DMS153 treated with DMSO at 0.1 percent for 48 hours (cell line): ENCODE measurements around the gene ADGRF5.

Experiments used
- DNase-seq: peaks from one replicate; lab custom pipeline; 2025; ENCODE audit not compliant: unreplicated experiment; lab: John Stamatoyannopoulos, UW

ADGRF5 gene, protein sequence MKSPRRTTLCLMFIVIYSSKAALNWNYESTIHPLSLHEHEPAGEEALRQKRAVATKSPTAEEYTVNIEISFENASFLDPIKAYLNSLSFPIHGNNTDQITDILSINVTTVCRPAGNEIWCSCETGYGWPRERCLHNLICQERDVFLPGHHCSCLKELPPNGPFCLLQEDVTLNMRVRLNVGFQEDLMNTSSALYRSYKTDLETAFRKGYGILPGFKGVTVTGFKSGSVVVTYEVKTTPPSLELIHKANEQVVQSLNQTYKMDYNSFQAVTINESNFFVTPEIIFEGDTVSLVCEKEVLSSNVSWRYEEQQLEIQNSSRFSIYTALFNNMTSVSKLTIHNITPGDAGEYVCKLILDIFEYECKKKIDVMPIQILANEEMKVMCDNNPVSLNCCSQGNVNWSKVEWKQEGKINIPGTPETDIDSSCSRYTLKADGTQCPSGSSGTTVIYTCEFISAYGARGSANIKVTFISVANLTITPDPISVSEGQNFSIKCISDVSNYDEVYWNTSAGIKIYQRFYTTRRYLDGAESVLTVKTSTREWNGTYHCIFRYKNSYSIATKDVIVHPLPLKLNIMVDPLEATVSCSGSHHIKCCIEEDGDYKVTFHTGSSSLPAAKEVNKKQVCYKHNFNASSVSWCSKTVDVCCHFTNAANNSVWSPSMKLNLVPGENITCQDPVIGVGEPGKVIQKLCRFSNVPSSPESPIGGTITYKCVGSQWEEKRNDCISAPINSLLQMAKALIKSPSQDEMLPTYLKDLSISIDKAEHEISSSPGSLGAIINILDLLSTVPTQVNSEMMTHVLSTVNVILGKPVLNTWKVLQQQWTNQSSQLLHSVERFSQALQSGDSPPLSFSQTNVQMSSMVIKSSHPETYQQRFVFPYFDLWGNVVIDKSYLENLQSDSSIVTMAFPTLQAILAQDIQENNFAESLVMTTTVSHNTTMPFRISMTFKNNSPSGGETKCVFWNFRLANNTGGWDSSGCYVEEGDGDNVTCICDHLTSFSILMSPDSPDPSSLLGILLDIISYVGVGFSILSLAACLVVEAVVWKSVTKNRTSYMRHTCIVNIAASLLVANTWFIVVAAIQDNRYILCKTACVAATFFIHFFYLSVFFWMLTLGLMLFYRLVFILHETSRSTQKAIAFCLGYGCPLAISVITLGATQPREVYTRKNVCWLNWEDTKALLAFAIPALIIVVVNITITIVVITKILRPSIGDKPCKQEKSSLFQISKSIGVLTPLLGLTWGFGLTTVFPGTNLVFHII (N-terminal part only)

DNA sequence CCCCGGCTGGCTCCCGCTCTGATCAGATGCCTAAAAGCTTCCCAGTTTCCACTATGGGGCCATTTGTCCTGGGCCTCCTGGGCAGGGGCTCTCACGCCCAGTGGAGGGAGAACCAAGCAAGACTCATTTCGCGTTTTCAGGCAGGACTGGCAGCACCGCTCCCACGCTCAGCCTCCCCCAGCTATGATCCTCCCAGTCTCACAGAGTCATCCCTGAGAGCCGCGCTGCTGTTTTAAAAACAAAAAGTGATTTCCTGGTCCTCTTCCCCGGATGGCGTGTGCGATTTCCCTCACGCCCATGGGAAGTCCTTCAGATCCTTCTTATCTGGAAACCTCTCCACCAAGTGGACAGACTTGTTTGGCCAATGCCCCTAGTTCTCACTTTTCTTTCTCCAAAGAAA lies at the start of gene ADGRF5:
TSS of gene ADGRF5 (minus strand) at position 208 of the 400 bp plus-strand sequence. CDS start 15,176 bp downstream, outside the sequence.
- DNase-seq, result no peak

DNA sequence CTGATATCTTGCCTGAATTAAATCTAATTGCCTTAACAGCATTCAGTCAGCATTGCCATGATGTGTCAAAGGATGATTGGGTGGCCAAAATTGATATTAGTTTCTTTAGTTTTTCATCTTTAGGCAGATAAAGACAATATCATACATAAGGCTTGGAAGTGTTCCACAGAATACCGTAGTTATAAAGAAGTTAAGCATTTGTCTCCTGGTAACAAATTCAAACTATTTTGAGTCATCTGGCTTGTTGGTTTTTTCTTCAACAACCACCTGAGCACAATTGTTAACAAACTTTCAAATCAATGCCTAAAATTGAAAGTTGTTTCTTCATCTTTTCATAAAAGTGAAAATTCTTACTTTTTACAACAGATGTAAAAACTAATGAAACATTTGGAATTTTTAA lies 47.5 kb upstream of the ADGRF5 start:
- DNase-seq, result no peak

DNA sequence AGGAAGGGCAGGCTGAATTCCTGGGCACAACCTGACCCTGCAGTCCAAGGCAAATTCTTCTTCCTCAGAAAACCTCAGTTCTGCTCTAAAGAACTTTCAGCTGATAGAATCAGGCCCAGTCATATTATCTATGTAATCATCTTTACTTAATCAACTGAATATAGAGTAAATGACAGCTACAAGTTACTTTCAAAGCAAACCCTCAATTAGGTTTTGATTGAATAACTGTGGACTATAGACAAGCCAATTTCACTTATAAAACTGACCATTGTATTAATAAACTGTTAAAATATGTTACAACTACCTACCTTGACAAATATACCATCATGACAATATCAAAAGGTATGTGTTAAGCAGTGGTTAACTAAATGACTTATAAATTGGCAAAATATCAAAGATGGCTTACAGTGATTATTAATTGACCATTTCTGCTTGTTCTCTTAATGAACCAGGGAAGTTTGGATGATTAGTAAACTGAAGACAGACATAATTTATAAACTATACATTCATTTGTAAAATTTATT lies 46.1 kb upstream of the ADGRF5 start:
- DNase-seq, result no peak

DNA sequence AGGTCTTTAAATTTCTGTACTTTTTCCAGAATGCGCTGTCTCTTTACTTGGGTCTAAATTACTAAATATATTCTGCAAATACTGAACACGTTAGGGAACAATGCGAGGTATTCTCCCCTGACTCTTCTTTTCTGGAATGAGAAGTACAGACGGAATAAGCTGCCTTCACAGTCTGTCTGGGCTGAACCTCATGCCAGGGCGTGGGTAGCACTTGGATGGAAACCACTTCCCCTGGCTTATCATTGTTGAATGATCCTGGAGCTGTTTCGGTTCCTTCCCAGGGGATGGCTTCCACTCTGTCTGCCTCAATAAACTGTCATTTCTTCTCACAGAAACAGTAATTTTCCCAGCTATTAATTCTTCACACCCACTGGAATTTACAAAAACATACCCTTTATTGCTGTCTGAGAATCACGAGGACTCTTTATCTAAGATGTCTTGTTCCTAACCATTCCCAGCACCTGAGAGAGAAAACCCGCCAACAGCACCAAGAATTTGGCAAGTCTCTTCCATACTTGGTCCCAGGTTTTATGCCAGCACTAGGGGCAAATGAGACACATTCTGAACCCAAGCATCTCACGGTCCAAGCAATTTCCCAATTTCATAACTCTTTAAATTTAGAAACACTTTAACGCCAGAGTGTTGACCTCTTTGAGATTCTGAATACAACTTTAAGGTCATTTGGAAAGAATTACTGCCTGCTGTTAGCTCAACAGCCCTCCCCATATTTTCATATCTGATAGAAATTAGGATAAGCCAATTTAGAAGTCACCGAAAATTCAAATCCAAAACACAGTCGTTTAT lies 43.2 kb upstream of the ADGRF5 start:
- no peak for DNase-seq

DNA sequence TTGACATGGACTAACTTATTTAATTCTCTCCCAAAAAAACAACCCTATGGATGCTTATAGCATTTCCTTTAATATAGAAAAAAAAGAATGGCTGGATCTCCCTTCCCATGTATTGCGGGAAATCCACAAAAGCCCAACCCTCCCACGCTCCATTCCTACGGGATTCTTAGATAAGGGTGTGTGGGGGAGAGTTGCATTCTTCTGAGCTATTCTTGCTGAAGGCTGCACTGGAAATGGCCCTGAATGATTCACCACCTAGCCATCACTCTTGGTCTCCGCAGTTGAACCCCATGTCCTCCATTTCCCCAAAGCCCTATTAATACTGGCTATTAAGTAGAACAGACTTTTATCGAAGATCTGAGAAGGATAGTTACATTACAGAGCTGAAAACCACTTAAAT lies 41.9 kb upstream of the ADGRF5 start:
- no peak for DNase-seq

DNA sequence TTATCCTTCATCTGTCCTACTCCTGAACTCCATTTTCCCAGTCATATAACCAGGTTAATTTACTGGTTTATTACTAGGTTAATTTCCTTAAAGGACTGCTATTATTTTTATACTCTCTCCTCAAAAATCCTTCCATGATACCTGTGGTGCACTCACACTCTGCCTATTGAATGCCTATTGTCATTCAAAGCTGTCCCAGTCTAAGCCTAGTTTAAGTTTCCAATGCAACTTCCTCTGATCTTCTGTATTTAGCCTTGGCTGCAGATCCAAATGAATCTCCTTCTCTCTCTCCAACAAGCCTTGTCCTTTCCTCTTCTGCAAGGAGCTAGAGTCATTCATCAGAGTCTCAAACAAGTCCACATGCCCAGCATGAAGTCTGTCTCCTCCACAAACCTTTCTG lies 41.3 kb upstream of the ADGRF5 start:
- no peak for DNase-seq

DNA sequence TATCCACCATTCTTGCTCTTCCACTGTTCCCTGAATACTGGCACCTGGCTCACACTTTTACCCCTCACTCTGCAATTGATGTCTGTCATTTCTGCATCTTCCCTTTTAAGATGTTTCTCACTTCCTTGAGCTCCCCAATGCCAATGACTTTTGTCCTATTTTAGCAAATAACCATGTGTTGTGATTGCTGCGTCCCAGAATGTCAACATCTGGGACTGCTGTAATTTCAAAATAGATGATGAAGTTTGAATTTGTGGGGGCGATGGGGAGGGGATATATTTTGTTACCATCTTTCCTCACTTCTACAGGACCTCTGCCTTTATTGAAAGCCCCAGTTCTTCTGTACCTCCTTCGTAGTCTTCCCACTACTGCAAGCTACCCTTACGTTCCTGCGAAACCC lies 40.0 kb upstream of the ADGRF5 start:
- DNase-seq, result no peak

DNA sequence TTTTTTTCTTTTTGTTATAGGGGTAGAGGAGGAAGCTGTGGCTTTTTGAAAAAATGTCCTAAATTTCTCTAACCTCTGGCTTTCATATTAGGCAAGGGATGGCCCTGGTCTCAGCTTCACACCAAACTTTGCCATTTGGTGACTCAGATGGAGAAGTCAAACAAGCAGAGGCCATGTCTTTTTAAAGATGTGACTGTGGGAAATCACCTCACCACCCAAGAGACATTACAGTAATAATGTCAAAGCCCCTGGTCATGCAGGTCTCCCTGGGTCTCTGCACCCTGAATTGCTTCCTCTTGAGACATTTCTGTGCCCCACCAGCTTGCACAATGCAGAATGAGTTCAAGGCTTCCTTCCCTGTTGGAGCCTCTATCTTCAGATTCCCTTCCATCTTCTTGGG lies 39.5 kb upstream of the ADGRF5 start:
- no peak for DNase-seq

DNA sequence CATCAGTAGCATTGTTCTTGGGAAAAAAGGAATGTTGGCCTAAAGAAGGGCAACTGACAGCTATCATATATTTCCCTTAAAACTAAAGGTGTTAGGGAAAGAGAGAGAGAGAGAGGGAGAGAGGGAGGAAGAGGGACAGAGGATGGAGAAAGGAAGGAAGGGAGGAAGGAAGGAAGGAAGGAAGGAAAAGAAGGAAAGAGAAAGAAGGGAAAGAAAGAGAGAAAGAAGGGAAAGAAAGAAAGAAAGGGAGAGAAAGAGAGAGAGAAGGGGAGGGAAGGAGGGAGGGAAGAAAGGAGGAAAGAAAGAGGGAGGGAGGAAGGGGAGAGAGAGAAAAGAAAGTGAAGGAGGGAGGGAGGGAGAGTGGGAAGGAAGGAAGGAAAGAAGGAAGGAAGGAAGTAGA lies 37.7 kb upstream of the ADGRF5 start:
- no peak for DNase-seq

DNA sequence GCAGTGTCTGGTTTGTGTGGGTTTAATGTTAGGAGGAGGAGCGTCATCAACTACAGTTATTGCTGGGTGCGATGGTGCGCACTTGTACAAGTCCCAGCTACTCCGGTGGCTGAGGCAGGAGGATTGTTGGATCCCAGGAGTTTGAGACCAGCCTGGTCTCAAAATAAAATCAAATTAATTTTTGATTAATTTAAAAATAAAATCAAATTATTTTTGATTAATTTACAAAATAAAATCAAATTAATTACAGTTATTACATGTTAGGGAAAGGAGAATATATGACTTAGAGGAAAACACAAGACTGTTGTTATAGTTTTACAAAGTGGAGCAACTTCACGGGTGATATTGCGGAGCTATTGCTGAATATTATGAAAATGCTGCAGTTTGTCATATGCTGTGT lies 34.7 kb upstream of the ADGRF5 start:
- no peak for DNase-seq

DNA sequence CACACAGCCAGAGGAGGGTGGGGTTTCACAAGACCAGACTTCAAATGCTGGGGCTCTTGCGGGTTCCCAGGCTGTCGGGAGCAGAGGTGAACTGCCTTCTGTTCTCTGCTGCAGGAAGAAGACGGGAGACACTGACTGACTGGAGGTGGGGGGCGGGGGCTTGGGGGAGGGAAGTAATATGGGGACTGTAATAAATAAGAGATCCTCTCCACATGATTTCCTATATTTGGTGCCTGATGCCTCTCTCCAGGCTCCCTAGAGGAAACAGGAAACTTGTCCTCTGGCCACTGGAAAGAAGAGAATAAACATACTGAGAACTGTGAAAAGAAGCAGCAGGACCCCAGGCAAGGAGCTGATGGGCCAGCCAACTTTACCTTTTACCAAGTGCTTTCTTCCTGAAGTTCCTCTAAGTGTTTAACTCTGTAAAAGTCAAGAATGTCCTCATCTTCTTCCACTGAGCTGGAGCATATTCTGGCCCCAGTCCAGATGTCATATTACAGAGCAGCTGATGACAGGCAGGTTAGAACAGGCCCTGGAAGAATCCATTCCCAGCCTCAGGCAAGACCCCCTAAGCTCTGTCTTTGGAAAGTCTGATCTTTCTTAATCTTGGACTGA lies 33.2 kb upstream of the ADGRF5 start:
- peak; percentile 45 for DNase-seq

DNA sequence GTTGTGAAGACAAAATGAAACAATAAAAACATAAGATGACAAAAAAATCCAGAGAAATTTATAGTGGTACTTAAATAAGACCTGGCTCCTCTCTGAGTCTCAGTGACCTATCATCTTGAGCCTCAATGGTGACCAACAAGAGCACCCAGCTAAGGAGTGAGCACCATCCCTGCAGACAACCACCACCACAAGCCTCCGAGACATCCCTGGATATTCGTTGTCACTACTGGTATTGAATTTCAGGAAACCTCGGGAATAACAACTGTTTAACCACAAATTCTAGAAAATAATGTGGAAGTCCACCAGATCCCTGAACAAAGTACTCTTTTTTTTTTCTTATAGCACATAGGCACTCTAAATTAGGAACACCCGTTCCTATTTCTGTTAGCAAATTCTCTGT lies 32.2 kb upstream of the ADGRF5 start:
- no peak for DNase-seq

DNA sequence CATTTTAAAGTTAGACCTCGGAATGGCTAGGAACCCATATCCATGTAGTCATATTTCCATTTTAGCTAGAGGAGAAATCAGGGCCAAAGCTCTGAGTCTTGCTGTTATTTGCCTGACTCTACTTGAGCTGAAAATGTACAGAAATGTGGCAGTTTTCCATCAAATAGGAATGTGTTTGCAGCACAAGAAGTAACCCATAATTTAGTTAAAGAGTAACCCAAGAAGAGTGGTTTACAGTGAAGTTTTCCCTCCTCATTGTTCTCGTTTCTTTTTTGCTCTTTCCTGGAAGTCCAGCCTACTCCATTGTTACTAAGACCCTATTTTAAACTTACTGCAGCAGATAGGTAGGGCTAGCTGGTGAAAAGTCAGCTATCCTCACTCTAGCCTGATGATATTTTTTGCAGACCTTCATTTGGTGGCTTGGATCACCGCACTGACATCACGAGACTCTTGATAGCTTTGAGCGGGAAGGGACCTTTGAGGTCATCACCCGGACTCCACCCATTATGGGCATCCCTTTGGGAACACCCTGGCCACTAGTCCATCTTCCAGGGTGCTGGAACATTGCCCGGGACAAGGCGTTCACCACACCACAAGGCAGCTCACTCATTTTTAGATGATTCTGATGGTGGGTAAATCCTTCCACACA lies 28.0 kb upstream of the ADGRF5 start:
- DNase-seq, result no peak

DNA sequence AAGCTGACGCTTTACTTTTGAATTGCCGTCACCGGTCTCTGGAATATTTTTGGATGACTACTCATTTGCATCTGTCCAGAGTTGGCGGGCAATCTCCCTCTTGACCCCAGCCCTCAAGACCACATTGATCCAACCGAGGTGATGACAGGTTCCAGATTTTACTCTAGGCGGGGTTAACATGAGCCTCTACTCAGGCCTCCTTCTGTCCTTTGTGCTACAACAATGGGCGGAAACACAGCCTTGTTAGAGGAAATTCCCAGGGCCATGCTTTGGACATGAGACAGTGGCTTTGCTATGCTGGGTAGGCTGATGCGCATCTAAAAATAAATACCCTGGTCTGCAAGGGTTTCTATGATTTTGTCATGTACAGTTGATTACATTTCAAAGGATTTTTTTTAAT lies 27.0 kb upstream of the ADGRF5 start:
- DNase-seq, result no peak

DNA sequence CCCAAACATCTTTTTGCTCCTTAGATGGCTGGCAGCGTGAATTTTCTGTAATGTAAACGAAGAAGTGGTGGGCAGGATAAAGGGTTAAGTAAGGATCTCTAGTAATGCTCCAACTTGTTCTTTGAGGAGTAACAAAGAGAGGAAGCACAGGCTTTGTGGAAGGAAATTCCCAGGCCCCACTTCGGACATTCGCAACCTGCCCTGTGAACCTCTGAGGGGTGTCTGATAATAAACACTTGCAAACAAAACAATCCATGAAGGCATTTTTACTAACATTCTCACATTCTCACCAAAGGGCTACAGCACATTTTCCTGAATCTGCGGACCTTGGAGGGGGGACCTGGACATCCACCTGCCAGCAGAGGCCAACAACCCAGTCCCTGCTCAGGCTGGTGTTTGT lies 25.8 kb upstream of the ADGRF5 start:
- no peak for DNase-seq

DNA sequence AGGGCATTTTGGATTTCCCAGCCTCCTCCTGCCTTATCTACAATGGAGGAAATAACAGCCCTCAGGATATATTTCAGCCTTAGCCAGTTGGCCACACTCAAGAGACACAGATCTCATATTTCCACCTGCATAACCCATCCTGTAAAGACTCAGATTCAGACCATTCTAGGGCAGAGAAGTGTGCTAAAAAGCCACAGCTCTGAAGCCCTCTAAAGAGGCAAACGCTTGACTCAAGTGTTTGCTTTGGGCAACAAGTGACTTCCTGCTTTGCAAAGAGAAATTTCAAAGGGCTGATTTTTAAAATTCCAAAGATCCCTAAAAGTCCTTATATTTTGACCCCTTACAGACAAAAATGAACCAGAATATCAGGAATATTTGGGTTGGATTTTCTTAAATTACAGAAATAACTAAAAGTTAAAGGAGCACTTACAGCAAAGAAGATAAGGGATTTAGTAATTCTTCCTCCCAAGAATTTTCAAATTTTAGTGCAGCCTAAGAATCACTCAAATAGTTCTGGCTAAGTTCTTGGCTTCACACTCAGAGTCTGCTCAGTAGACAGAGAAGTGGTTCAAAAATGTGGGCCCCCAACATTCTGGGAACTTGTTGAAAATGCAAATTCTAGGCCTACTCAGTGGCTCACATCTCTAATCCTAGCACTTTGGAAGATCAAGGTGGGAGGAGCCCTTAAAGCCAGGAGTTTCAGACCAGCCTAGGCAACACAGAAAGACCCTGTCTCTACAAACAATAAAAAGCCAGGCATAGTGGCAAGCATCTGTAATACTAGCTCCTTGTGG lies 18.9 kb upstream of the ADGRF5 start:
- peak; percentile 46 for DNase-seq

DNA sequence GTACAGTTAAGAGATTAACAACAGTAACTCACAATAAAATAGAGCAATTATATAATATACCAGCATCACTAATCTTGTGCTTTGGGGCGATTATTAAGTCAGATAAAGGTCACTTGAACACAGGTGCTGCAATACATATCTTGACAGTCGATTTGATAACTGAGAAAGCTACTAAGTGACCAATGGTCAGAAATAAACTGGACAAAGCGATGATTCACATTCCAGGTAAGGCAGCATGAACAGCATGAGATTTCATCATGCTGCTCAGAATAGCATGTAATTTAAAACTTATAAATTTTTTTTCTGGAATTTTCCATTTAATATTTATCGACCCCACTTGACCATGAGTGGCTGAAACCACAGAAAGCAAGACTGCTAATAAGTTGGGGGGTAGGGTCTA lies 15.9 kb upstream of the ADGRF5 start:
- DNase-seq, result no peak

DNA sequence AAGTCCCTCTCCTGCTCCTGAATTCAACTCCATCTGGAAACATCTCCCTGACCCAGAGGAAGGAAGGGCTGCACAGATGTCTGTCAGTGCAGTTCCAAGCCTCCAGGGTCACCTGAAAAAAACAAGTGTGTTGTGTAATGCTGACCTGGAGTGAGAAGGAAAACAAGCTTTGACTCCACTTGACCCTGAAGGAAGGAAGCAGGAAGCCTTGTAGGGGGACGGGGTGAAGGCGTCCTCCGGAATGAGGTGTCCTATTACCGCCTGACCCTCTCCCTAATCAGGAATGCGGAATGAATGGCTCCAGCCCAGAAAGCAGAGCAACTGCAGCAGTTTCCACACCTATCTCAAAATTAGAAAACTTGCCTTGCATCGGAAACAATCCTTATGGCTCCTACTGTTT lies 13.9 kb upstream of the ADGRF5 start:
- no peak for DNase-seq

DNA sequence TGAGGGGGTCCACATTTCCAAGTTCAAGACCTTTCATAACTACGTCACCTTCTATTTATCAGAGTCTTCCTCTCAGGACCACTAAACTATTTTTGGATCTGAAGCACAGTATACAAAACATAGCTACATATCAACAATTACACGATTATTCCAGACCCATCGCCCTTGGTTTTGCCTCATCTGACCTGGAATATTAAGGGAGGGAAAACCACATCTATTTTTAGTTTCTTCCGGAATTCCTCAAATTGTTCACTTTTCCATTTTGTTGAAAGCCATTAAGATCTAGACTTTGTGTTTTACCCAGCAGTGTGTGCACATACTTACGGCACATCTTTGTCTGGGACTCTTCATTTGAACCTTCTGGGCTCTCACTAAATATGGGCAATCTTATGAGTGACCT lies 12.0 kb upstream of the ADGRF5 start:
- DNase-seq, result no peak
